ENCODE results near the gene HOXD10. TPM values are rescaled to one million over a fixed set of nuclear protein-coding genes. Genes with fewer than 3 reads are reported as not detected.

The HOXD10 gene
- polyA plus RNA-seq, 1 donor from 2014 or later, result not detected

DNA sequence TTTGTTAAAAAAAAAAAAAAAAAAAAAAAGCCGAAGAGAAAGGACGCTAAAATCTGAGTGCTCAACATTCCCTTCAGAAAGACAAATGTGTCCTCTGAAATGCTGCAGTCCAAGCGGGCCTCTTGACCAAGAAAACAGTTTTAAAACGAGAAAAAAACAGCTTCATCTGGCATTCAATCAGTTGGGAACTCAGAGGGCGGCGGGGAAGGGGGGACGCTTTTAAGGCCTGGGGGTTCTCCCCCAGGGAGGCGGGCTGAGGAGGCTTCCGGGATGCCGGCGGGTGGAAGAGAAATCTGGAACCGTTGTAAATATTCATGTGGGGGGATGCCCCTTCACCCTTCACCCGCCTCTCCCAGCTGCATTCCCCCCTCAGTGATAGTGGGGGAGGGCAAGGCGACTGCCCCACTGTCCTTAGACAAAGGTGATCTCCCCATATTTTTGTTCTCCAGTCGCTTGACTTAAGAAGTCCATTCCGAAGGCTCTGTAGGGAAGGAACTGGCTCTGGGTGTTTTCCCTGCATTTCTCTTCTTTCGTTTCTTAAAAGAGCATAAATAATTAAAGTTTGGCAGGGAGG, 12.7 kb upstream of the HOXD10 start:
- H3K9me3 ChIP-seq (ENCODE audit: low read length), result peaks cover 7% of the 10 kb centered on the region
- H3K9ac ChIP-seq (ENCODE audit: low read length), result no peak overlapping the region
- H3K27me3 ChIP-seq (ENCODE audit: insufficient read depth, low read depth, low read length), result peaks cover 96% of the 10 kb centered on the region
- no peaks in the 10 kb centered on the region for H4K20me1 ChIP-seq (ENCODE audit: insufficient read depth)
- no peaks in the 10 kb centered on the region for H3K36me3 ChIP-seq (ENCODE audit: insufficient read depth, low read length)
- H3K9me2 ChIP-seq (ENCODE audit: insufficient read depth, low read length), result no peaks in the 10 kb centered on the region
- H3K4me2 ChIP-seq (ENCODE audit: low read length), result no peak overlapping the region
- H2AFZ ChIP-seq (ENCODE audit: low read depth, low read length), result no peak overlapping the region
- TF ChIP-seq MXI1 (conservative IDR thresholded peaks at IDR 0.05; ENCODE audit: poor library complexity, severe bottlenecking), result no peak
- TF ChIP-seq SMC3 (conservative IDR thresholded peaks at IDR 0.05; ENCODE audit: poor library complexity), result no peak
- no peak for TF ChIP-seq REST (IDR thresholded peaks at IDR 0.05; ENCODE audit: borderline replicate concordance)
- no peak for TF ChIP-seq RAD21 (conservative IDR thresholded peaks at IDR 0.05)
- no peak for TF ChIP-seq TAF1 (IDR thresholded peaks at IDR 0.05; ENCODE audit: low read depth)
- TF ChIP-seq POLR2AphosphoS5 (IDR thresholded peaks at IDR 0.05), result no peak
- no peak for TF ChIP-seq CTCF (IDR thresholded peaks at IDR 0.05; ENCODE audit: poor library complexity, severe bottlenecking)
- no peak for TF ChIP-seq EZH2 (IDR thresholded peaks at IDR 0.05; ENCODE audit: borderline replicate concordance, insufficient read depth, low read length, poor library complexity, severe bottlenecking)
- no peak for TF ChIP-seq EP300 (conservative IDR thresholded peaks at IDR 0.05; ENCODE audit: poor library complexity, severe bottlenecking)
- no peak overlapping the region for H3K27ac ChIP-seq (ENCODE audit: low read length)
- H3K79me2 ChIP-seq (replicated peaks; ENCODE audit: insufficient read depth, low read length), result no peaks in the 10 kb centered on the region
- no peak overlapping the region for H3K4me3 ChIP-seq (ENCODE audit: low read length)
- no peaks in the 10 kb centered on the region for H3F3A ChIP-seq (ENCODE audit: insufficient read depth, low read length, poor library complexity, severe bottlenecking)

- TF ChIP-seq TAF1 (IDR thresholded peaks at IDR 0.05; ENCODE audit: low read depth) (no peak), EZH2 (IDR thresholded peaks at IDR 0.05; ENCODE audit: borderline replicate concordance, insufficient read depth, low read length, poor library complexity, severe bottlenecking) (peak; percentile 78), MXI1 (conservative IDR thresholded peaks at IDR 0.05; ENCODE audit: poor library complexity, severe bottlenecking) (no peak)
- no peak overlapping the region for H2AFZ ChIP-seq (ENCODE audit: low read depth, low read length)
- no peaks in the 10 kb centered on the region for H4K20me1 ChIP-seq (ENCODE audit: insufficient read depth)
- no peaks in the 10 kb centered on the region for H3K36me3 ChIP-seq (ENCODE audit: insufficient read depth, low read length)
- no peak overlapping the region for H3K4me3 ChIP-seq (ENCODE audit: low read length)
- H3K9me3 ChIP-seq (ENCODE audit: low read length), result peaks cover 7% of the 10 kb centered on the region
- peaks cover 96% of the 10 kb centered on the region for H3K27me3 ChIP-seq (ENCODE audit: insufficient read depth, low read depth, low read length)
- no peak overlapping the region for H3K27ac ChIP-seq (ENCODE audit: low read length)
- H3K79me2 ChIP-seq (replicated peaks; ENCODE audit: insufficient read depth, low read length), result no peaks in the 10 kb centered on the region
- H3K9ac ChIP-seq (ENCODE audit: low read length), result no peak overlapping the region
- no peak overlapping the region for H3K4me2 ChIP-seq (ENCODE audit: low read length)
- H3K9me2 ChIP-seq (ENCODE audit: insufficient read depth, low read length), result no peaks in the 10 kb centered on the region
- H3F3A ChIP-seq (ENCODE audit: insufficient read depth, low read length, poor library complexity, severe bottlenecking), result no peaks in the 10 kb centered on the region
Observed at GRCh38 chr2:176104316-176105077, 12.1 kb upstream of the HOXD10 start.
